WTC11 (cell line): ENCODE data around the gene ZNF426. TPM values are rescaled to one million over a fixed set of nuclear protein-coding genes. Genes with fewer than 3 reads are reported as not detected.

ENCODE experiments used
- ATAC-seq: fragments of 200-7000 bp; cut with Tn5 transposase; 2 replicates; pipeline ENCODE4 v1.10.0; 2021; ENCODE audit warnings: mild to moderate bottlenecking, moderate library complexity
- CTCF ChIA-PET: fragments of 300-600 bp; sonication (Branson Sonifier 250); formaldehyde crosslinking; loops from one replicate; lab custom pipeline; 2021; ENCODE audit warnings: antibody characterized with exemption; lab: Charles Lee
- POLR2A ChIA-PET: fragments of 350-600 bp; sonication (Branson Sonifier 250); formaldehyde crosslinking; loops from one replicate; lab custom pipeline; 2021; ENCODE audit warnings: antibody characterized with exemption; lab: Charles Lee
- DNase-seq: peaks from one replicate; pipeline ENCODE4 v3.0.0; 2021; ENCODE audit warnings: low spot score
- H3K27ac Mint-ChIP-seq: 2 replicates; pipeline ENCODE4 v1.8.0; 2021; ENCODE audit warnings: mixed read lengths
- H3K27me3 Mint-ChIP-seq: 2 replicates; pipeline ENCODE4 v1.8.0; 2021; ENCODE audit warnings: low read depth, mild to moderate bottlenecking, moderate library complexity, mixed read lengths
- H3K36me3 Mint-ChIP-seq: 2 replicates; pipeline ENCODE4 v1.8.0; 2021; ENCODE audit warnings: mixed read lengths
- H3K4me1 Mint-ChIP-seq: 2 replicates; pipeline ENCODE4 v1.8.0; 2022; ENCODE audit warnings: mixed read lengths
- H3K4me3 Mint-ChIP-seq: 2 replicates; pipeline ENCODE4 v1.8.0; 2021; ENCODE audit warnings: mild to moderate bottlenecking, moderate library complexity, mixed read lengths
- H3K9me3 Mint-ChIP-seq: 2 replicates; pipeline ENCODE4 v1.8.0; 2021; ENCODE audit warnings: mixed read lengths
- ESRRA ChIP-seq: sonication (generic); formaldehyde crosslinking; IDR thresholded peaks from 2 replicates; pipeline ENCODE4 v1.8.1; 2022; ENCODE audit warnings: mild to moderate bottlenecking, missing genetic modification reagents, borderline replicate concordance
- JUN ChIP-seq: sonication (generic); formaldehyde crosslinking; IDR thresholded peaks from 2 replicates; pipeline ENCODE4 v1.8.0; 2023; ENCODE audit warnings: mild to moderate bottlenecking, missing genetic modification reagents
- KAT7 ChIP-seq: sonication (generic); formaldehyde crosslinking; IDR thresholded peaks from 2 replicates; pipeline ENCODE4 v1.8.1; 2023; ENCODE audit warnings: missing genetic modification reagents, mild to moderate bottlenecking, borderline replicate concordance
- MXD4 ChIP-seq: fragments of 250-450 bp; sonication (Bioruptor Pico); IDR thresholded peaks from 2 replicates; pipeline ENCODE4 v1.8.0; 2021; ENCODE audit warnings: mild to moderate bottlenecking, moderate library complexity, borderline replicate concordance
- MYBL2 ChIP-seq: sonication (generic); formaldehyde crosslinking; IDR thresholded peaks from 2 replicates; pipeline ENCODE4 v1.8.1; 2023; ENCODE audit warnings: mild to moderate bottlenecking, moderate library complexity, missing genetic modification reagents
- NFATC4 ChIP-seq: fragments of 250-450 bp; sonication (Bioruptor Pico); IDR thresholded peaks from 2 replicates; pipeline ENCODE4 v1.9.0; 2021; ENCODE audit warnings: mild to moderate bottlenecking
- OVOL2 ChIP-seq: fragments of 250-450 bp; sonication (Bioruptor Pico); IDR thresholded peaks from 2 replicates; pipeline ENCODE4 v1.9.0; 2021; ENCODE audit warnings: mild to moderate bottlenecking, borderline replicate concordance
- ZNF121 ChIP-seq: sonication (generic); formaldehyde crosslinking; IDR thresholded peaks from 2 replicates; pipeline ENCODE4 v1.8.0; 2023; ENCODE audit warnings: missing genetic modification reagents
- ZNF232 ChIP-seq: sonication (generic); formaldehyde crosslinking; IDR thresholded peaks from 2 replicates; pipeline ENCODE4 v1.8.0; 2022; ENCODE audit warnings: mild to moderate bottlenecking, missing genetic modification reagents
- ZNF671 ChIP-seq: fragments of 250-450 bp; sonication (Bioruptor Pico); IDR thresholded peaks from 2 replicates; pipeline ENCODE4 v1.8.0; 2021; ENCODE audit warnings: mild to moderate bottlenecking
- total RNA-seq: library from RNA; stranded (reverse); gene quantifications from 3 replicates; pipeline ENCODE4 v1.2.3, GENCODE V29; 2021
- TF ChIP-seq, protein P1 (sequence below): fragments of 250-450 bp; sonication (Bioruptor Pico); IDR thresholded peaks from 2 replicates; pipeline ENCODE4 v1.9.0; 2021; ENCODE audit warnings: moderate library complexity, mild to moderate bottlenecking, inconsistent platforms, borderline replicate concordance
- TF ChIP-seq, protein P2 (sequence below): fragments of 250-450 bp; sonication (Bioruptor Pico); conservative IDR thresholded peaks from 2 replicates; pipeline ENCODE4 v1.9.0; 2021; ENCODE audit warnings: mild to moderate bottlenecking
- TF ChIP-seq, protein P3 (sequence below): sonication (generic); formaldehyde crosslinking; IDR thresholded peaks from 2 replicates; pipeline ENCODE4 v1.8.0; 2023; ENCODE audit warnings: missing genetic modification reagents, mild to moderate bottlenecking, borderline replicate concordance
- TF ChIP-seq, protein P4 (sequence below): sonication (generic); formaldehyde crosslinking; IDR thresholded peaks from 2 replicates; pipeline ENCODE4 v1.8.0; 2023; ENCODE audit warnings: mild to moderate bottlenecking, missing genetic modification reagents
- TF ChIP-seq, protein P5 (sequence below): sonication (generic); formaldehyde crosslinking; IDR thresholded peaks from 2 replicates; pipeline ENCODE4 v1.8.0; 2022; ENCODE audit warnings: mild to moderate bottlenecking, missing genetic modification reagents
- TF ChIP-seq, protein P6 (sequence below): fragments of 250-450 bp; sonication (Bioruptor Pico); IDR thresholded peaks from 2 replicates; pipeline ENCODE4 v2.1.2; 2022; ENCODE audit warnings: mild to moderate bottlenecking, moderate library complexity
- TF ChIP-seq, protein P7 (sequence below): sonication (generic); formaldehyde crosslinking; IDR thresholded peaks from 2 replicates; pipeline ENCODE4 v1.8.0; 2022; ENCODE audit warnings: missing genetic modification reagents
- TF ChIP-seq, protein P8 (sequence below): sonication (generic); formaldehyde crosslinking; IDR thresholded peaks from 2 replicates; pipeline ENCODE4 v1.8.0; 2022; ENCODE audit warnings: mild to moderate bottlenecking, missing genetic modification reagents

The ZNF426 gene
- total RNA-seq, 1 experiment from 2014 or later, result 30.3 TPM

DNA sequence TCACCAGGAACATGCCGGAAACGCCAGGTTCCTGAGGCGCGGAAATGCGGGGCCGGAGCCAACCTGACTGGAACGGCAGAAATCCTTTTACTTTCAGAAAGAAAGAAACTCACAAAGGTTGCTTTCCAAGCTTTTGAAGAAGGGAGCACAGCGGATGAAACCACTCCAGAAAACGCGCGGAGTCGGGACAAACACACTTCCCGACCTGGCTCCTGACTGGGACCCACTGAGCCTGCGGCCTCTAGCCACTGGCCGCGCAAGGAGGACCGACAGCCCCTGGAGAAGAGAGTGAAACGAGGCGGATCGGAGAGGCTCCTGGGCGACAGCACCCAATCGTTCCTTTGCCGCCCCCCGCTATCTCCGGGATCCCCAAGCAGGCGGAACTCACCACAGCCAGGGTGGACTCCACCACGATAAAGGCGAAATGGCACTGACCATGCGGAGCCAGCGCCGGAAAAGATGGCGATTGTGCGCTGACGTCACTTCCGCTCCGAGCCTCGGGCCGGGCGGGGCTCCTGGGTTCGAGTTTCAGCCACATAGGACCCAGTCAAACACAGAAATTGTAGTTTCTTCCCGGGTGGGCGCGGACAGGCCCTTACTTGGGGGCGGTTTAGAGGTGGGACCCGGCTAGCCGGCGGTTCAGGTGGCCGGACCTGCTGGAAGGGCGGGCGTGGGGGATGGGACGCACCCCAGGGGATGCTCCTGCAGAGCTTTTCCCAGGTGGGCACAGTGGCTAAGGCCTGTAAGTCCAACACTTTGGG is 45.8 kb upstream of the ZNF426 start, which contains the start of gene ZNF121:
Gene ZNF121 (minus strand): TSS at position 432 of the 761 bp plus-strand sequence. CDS start 16,407 bp downstream, outside the sequence.
- Mint-ChIP-seq H3K27ac (peak within 1 kb of the TSS; percentile 93), H3K36me3 (peaks cover 17% of the 10 kb centered on the region), H3K27me3 (no peaks in the 10 kb centered on the region), H3K9me3 (no peaks in the 10 kb centered on the region), H3K4me1 (peaks cover 50% of the 10 kb centered on the region), H3K4me3 (peak within 1 kb of the TSS; percentile 94)
- CTCF ChIA-PET, result interaction anchor here (0.6 to 1.1 kb wide), 3 partner anchors 18 to 218 kb away, joined by 3 read pairs; no protein-coding TSS in a partner anchor
- peak; percentile 86 for DNase-seq
- ATAC-seq, result peak; percentile 79
- POLR2A ChIA-PET, result interaction anchor here (0.9 kb wide), 1 partner anchor 25 kb away, joined by 3 read pairs; no protein-coding TSS in a partner anchor
- TF ChIP-seq, protein P1, sequence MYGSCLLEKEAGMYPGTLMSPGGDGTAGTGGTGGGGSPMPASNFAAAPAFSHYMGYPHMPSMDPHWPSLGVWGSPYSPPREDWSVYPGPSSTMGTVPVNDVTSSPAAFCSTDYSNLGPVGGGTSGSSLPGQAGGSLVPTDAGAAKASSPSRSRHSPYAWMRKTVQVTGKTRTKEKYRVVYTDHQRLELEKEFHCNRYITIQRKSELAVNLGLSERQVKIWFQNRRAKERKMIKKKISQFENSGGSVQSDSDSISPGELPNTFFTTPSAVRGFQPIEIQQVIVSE, result no peak
- no peak for TF ChIP-seq ZNF671 (CRISPR knock-in tag)
- TF ChIP-seq, protein P2, sequence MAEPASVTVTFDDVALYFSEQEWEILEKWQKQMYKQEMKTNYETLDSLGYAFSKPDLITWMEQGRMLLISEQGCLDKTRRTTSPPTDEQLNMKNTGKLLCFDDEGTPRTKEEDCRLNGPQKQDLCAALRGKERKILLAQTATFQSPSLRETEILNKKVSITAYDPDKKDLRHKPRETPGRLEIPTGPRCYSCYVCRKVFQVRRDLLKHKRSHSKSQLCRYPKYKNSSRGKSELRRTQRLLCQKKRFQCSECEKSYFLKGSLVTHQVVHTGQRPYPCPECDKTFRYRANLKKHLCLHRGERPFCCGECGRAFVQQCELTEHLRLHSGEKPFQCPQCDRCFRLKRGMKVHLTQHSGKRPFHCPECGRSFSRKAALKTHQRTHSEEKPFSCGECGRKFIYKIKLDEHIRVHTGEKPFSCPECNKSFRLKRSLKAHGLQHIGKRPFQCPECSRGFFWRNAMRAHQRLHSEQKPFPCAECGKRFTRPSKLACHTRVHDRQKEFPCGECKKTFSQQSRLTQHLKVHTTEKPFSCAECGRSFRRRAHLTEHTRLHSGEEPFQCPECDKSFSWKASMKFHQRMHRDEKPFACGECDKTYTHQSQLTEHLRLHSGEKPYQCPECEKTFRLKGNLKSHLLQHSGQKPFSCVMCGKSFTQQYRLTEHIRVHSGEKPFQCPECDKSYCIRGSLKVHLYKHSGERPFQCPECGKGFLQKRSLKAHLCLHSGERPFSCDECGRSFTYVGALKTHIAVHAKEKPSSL, result no peak
- TF ChIP-seq OVOL2 (CRISPR knock-in tag), result no peak
- TF ChIP-seq ESRRA (CRISPR knock-in tag), result no peak; the same call in 1 of the 2 replicates
- TF ChIP-seq, protein P3, sequence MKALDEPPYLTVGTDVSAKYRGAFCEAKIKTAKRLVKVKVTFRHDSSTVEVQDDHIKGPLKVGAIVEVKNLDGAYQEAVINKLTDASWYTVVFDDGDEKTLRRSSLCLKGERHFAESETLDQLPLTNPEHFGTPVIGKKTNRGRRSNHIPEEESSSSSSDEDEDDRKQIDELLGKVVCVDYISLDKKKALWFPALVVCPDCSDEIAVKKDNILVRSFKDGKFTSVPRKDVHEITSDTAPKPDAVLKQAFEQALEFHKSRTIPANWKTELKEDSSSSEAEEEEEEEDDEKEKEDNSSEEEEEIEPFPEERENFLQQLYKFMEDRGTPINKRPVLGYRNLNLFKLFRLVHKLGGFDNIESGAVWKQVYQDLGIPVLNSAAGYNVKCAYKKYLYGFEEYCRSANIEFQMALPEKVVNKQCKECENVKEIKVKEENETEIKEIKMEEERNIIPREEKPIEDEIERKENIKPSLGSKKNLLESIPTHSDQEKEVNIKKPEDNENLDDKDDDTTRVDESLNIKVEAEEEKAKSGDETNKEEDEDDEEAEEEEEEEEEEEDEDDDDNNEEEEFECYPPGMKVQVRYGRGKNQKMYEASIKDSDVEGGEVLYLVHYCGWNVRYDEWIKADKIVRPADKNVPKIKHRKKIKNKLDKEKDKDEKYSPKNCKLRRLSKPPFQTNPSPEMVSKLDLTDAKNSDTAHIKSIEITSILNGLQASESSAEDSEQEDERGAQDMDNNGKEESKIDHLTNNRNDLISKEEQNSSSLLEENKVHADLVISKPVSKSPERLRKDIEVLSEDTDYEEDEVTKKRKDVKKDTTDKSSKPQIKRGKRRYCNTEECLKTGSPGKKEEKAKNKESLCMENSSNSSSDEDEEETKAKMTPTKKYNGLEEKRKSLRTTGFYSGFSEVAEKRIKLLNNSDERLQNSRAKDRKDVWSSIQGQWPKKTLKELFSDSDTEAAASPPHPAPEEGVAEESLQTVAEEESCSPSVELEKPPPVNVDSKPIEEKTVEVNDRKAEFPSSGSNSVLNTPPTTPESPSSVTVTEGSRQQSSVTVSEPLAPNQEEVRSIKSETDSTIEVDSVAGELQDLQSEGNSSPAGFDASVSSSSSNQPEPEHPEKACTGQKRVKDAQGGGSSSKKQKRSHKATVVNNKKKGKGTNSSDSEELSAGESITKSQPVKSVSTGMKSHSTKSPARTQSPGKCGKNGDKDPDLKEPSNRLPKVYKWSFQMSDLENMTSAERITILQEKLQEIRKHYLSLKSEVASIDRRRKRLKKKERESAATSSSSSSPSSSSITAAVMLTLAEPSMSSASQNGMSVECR (CRISPR knock-in tag), result peak; percentile 90; the same call in 1 of the 2 replicates
- TF ChIP-seq, protein P4, sequence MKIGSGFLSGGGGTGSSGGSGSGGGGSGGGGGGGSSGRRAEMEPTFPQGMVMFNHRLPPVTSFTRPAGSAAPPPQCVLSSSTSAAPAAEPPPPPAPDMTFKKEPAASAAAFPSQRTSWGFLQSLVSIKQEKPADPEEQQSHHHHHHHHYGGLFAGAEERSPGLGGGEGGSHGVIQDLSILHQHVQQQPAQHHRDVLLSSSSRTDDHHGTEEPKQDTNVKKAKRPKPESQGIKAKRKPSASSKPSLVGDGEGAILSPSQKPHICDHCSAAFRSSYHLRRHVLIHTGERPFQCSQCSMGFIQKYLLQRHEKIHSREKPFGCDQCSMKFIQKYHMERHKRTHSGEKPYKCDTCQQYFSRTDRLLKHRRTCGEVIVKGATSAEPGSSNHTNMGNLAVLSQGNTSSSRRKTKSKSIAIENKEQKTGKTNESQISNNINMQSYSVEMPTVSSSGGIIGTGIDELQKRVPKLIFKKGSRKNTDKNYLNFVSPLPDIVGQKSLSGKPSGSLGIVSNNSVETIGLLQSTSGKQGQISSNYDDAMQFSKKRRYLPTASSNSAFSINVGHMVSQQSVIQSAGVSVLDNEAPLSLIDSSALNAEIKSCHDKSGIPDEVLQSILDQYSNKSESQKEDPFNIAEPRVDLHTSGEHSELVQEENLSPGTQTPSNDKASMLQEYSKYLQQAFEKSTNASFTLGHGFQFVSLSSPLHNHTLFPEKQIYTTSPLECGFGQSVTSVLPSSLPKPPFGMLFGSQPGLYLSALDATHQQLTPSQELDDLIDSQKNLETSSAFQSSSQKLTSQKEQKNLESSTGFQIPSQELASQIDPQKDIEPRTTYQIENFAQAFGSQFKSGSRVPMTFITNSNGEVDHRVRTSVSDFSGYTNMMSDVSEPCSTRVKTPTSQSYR (CRISPR knock-in tag), result peak; percentile 69; the same call in 1 of the 2 replicates
- TF ChIP-seq, protein P5, sequence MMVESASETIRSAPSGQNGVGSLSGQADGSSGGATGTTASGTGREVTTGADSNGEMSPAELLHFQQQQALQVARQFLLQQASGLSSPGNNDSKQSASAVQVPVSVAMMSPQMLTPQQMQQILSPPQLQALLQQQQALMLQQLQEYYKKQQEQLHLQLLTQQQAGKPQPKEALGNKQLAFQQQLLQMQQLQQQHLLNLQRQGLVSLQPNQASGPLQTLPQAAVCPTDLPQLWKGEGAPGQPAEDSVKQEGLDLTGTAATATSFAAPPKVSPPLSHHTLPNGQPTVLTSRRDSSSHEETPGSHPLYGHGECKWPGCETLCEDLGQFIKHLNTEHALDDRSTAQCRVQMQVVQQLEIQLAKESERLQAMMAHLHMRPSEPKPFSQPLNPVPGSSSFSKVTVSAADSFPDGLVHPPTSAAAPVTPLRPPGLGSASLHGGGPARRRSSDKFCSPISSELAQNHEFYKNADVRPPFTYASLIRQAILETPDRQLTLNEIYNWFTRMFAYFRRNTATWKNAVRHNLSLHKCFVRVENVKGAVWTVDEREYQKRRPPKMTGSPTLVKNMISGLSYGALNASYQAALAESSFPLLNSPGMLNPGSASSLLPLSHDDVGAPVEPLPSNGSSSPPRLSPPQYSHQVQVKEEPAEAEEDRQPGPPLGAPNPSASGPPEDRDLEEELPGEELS (CRISPR knock-in tag), result peak; percentile 40; the same call in 1 of the 2 replicates
- TF ChIP-seq, protein P6, sequence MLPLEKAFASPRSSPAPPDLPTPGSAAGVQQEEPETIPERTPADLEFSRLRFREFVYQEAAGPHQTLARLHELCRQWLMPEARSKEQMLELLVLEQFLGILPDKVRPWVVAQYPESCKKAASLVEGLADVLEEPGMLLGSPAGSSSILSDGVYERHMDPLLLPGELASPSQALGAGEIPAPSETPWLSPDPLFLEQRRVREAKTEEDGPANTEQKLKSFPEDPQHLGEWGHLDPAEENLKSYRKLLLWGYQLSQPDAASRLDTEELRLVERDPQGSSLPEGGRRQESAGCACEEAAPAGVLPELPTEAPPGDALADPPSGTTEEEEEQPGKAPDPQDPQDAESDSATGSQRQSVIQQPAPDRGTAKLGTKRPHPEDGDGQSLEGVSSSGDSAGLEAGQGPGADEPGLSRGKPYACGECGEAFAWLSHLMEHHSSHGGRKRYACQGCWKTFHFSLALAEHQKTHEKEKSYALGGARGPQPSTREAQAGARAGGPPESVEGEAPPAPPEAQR (CRISPR knock-in tag), result no peak
- TF ChIP-seq JUN (CRISPR knock-in tag), result peak; percentile 76; the same call in 1 of the 2 replicates
- peak; percentile 74; the same call in 1 of the 2 replicates for TF ChIP-seq ZNF232 (CRISPR knock-in tag)
- TF ChIP-seq MXD4 (CRISPR knock-in tag), result no peak
- 0 out of 2 replicates have a peak, but pooled peaks have one; percentile 69 for TF ChIP-seq MYBL2 (CRISPR knock-in tag)
- no peak for TF ChIP-seq ZNF121 (CRISPR knock-in tag)
- TF ChIP-seq NFATC4, result no peak
- TF ChIP-seq, protein P7, sequence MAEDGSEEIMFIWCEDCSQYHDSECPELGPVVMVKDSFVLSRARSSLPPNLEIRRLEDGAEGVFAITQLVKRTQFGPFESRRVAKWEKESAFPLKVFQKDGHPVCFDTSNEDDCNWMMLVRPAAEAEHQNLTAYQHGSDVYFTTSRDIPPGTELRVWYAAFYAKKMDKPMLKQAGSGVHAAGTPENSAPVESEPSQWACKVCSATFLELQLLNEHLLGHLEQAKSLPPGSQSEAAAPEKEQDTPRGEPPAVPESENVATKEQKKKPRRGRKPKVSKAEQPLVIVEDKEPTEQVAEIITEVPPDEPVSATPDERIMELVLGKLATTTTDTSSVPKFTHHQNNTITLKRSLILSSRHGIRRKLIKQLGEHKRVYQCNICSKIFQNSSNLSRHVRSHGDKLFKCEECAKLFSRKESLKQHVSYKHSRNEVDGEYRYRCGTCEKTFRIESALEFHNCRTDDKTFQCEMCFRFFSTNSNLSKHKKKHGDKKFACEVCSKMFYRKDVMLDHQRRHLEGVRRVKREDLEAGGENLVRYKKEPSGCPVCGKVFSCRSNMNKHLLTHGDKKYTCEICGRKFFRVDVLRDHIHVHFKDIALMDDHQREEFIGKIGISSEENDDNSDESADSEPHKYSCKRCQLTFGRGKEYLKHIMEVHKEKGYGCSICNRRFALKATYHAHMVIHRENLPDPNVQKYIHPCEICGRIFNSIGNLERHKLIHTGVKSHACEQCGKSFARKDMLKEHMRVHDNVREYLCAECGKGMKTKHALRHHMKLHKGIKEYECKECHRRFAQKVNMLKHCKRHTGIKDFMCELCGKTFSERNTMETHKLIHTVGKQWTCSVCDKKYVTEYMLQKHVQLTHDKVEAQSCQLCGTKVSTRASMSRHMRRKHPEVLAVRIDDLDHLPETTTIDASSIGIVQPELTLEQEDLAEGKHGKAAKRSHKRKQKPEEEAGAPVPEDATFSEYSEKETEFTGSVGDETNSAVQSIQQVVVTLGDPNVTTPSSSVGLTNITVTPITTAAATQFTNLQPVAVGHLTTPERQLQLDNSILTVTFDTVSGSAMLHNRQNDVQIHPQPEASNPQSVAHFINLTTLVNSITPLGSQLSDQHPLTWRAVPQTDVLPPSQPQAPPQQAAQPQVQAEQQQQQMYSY (CRISPR knock-in tag), result no peak
- no peak for TF ChIP-seq KAT7 (CRISPR knock-in tag)
- TF ChIP-seq, protein P8, sequence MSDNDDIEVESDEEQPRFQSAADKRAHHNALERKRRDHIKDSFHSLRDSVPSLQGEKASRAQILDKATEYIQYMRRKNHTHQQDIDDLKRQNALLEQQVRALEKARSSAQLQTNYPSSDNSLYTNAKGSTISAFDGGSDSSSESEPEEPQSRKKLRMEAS (CRISPR knock-in tag), result peak; percentile 93
